SK-N-SH (cell line): ENCODE measurements around the gene PCBD1. TPM values are rescaled to one million over a fixed set of nuclear protein-coding genes. Genes with fewer than 3 reads are reported as not detected.

Experiments used
- CTCF ChIA-PET: fragments of 300-600, 350-600 bp; formaldehyde crosslinking; extraction: SDS; loops from one replicate; lab custom pipeline; 2021; lab: Yijun Ruan, JAX
- POLR2A ChIA-PET: fragments of 350-600 bp; sonication (Branson Sonifier 250); formaldehyde crosslinking; extraction: SDS; loops from one replicate; lab custom pipeline; 2020; ENCODE audit warnings: antibody characterized with exemption, inconsistent platforms; lab: Yijun Ruan, JAX
- DNase-seq: peaks from one replicate; pipeline ENCODE4 v3.0.0; 2012
- H2AFZ ChIP-seq: fragments of 200-600 bp; sonication (generic); 2 replicates; pipeline ENCODE4 v1.8.1; 2016; ENCODE audit warnings: antibody characterized with exemption, mild to moderate bottlenecking, low read depth
- H3F3A ChIP-seq: fragments of 200-600 bp; sonication (generic); replicated peaks from 2 replicates; pipeline ENCODE3; 2016; ENCODE audit warnings: antibody characterized with exemption, mild to moderate bottlenecking; ENCODE audit not compliant: insufficient read depth
- H3K27ac ChIP-seq, 2 experiments: fragments of 200-500 bp in 1 of 2; fragments of 200-600 bp in 1 of 2; sonication (Bioruptor generic) in 1 of 2; sonication (generic), shearing (Covaris generic) in 1 of 2; 2 replicates each; pipeline versions ENCODE4 v1.5.1 to v1.6.1; 2014 to 2016; ENCODE audit warnings: low read depth in 2 of 2, inconsistent platforms in 1 of 2, low read length in 1 of 2, mild to moderate bottlenecking in 1 of 2, mixed read lengths in 1 of 2
- H3K27me3 ChIP-seq: fragments of 200-600 bp; sonication (generic), shearing (Covaris generic); 2 replicates; pipeline ENCODE4 v1.6.1; 2016; ENCODE audit warnings: mixed run types; ENCODE audit not compliant: insufficient read depth
- H3K36me3 ChIP-seq, 2 experiments: fragments of 200-500 bp in 1 of 2; fragments of 200-600 bp in 1 of 2; sonication (Bioruptor generic) in 1 of 2; sonication (generic) in 1 of 2; replicated peaks in 1 of 2; 2 replicates each; pipeline versions ENCODE3 to v1.5.1; 2014 to 2016; ENCODE audit warnings: low read length in 1 of 2, mild to moderate bottlenecking in 1 of 2; ENCODE audit not compliant: insufficient read depth in 2 of 2, control insufficient read depth in 1 of 2
- H3K4me1 ChIP-seq, 2 experiments: fragments of 200-500 bp in 1 of 2; fragments of 200-600 bp in 1 of 2; sonication (Bioruptor generic) in 1 of 2; sonication (generic), shearing (Covaris generic) in 1 of 2; 2 replicates each; pipeline versions ENCODE4 v1.5.1 to v1.6.1; 2014 to 2016; ENCODE audit warnings: low read depth in 1 of 2, low read length in 1 of 2, mixed run types in 1 of 2; ENCODE audit not compliant: insufficient read depth in 2 of 2, control insufficient read depth in 1 of 2
- H3K4me2 ChIP-seq: fragments of 200-600 bp; sonication (generic), shearing (Covaris generic); 2 replicates; pipeline ENCODE4 v1.6.1; 2017; ENCODE audit warnings: mixed run types
- H3K4me3 ChIP-seq, 2 experiments: fragments of 200-500 bp in 1 of 2; fragments of 200-600 bp in 1 of 2; sonication (Bioruptor generic) in 1 of 2; sonication (generic), shearing (Covaris generic) in 1 of 2; 2 replicates each; pipeline versions ENCODE4 v1.5.1 to v1.8.1; 2014 to 2016; ENCODE audit warnings: low read depth in 2 of 2, inconsistent platforms in 1 of 2, low read length in 1 of 2, mild to moderate bottlenecking in 1 of 2, mixed read lengths in 1 of 2, moderate library complexity in 1 of 2
- H3K79me2 ChIP-seq: fragments of 200-600 bp; sonication (generic); 2 replicates; pipeline ENCODE4 v1.8.1; 2017; ENCODE audit warnings: mild to moderate bottlenecking; ENCODE audit not compliant: insufficient read depth
- H3K9ac ChIP-seq: fragments of 200-600 bp; sonication (generic); 2 replicates; pipeline ENCODE4 v1.6.1; 2017; ENCODE audit warnings: mixed run types
- H3K9me2 ChIP-seq: fragments of 200-600 bp; sonication (generic); 2 replicates; pipeline ENCODE4 v1.6.1; 2017; ENCODE audit warnings: mixed run types
- H3K9me3 ChIP-seq: fragments of 200-600 bp; sonication (generic); 2 replicates; pipeline ENCODE4 v1.6.1; 2017; ENCODE audit warnings: mixed run types, mild to moderate bottlenecking, moderate library complexity
- H4K20me1 ChIP-seq: fragments of 200-600 bp; sonication (generic); 2 replicates; pipeline ENCODE4 v1.6.1; 2017; ENCODE audit warnings: mild to moderate bottlenecking, mixed run types; ENCODE audit not compliant: insufficient read depth
- ELF1 ChIP-seq: IDR thresholded peaks from 2 replicates; pipeline ENCODE4 v1.4.0; 2012
- EP300 ChIP-seq, 2 experiments: IDR thresholded peaks; 2 replicates each; pipeline versions ENCODE4 v1.4.0 to v1.6.1; 2012; ENCODE audit warnings: borderline replicate concordance in 1 of 2, low read depth in 1 of 2, low read length in 1 of 2
- GABPA ChIP-seq: IDR thresholded peaks from 2 replicates; pipeline ENCODE4 v1.4.0; 2012; ENCODE audit warnings: low read depth, mild to moderate bottlenecking
- JUND ChIP-seq: IDR thresholded peaks from 2 replicates; pipeline ENCODE4 v1.4.0; 2012
- MEF2A ChIP-seq: IDR thresholded peaks from 2 replicates; pipeline ENCODE4 v1.4.0; 2012; ENCODE audit warnings: low read depth, borderline replicate concordance
- MXI1 ChIP-seq: IDR thresholded peaks from 2 replicates; pipeline ENCODE4 v1.6.1; 2012; ENCODE audit warnings: mild to moderate bottlenecking, low read depth, low read length, improper control_type of control experiment
- NFIC ChIP-seq: IDR thresholded peaks from 2 replicates; pipeline ENCODE4 v1.4.0; 2012; ENCODE audit warnings: borderline replicate concordance
- NRF1 ChIP-seq: IDR thresholded peaks from 2 replicates; pipeline ENCODE4 v1.6.1; 2012; ENCODE audit warnings: low read depth, mild to moderate bottlenecking, low read length
- RAD21 ChIP-seq: IDR thresholded peaks from 2 replicates; pipeline ENCODE4 v1.6.1; 2012; ENCODE audit warnings: mild to moderate bottlenecking, low read length
- RCOR1 ChIP-seq: fragments of 150-350 bp; IDR thresholded peaks from 2 replicates; pipeline ENCODE4 v1.6.1; 2017; ENCODE audit warnings: antibody characterized with exemption, low read length
- RFX5 ChIP-seq: IDR thresholded peaks from 2 replicates; pipeline ENCODE4 v1.6.1; 2012; ENCODE audit warnings: mild to moderate bottlenecking, improper control_type of control experiment, low read length
- RXRA ChIP-seq: IDR thresholded peaks from 2 replicates; pipeline ENCODE4 v1.4.0; 2012; ENCODE audit warnings: low read depth, mild to moderate bottlenecking, borderline replicate concordance
- TAF1 ChIP-seq: IDR thresholded peaks from 2 replicates; pipeline ENCODE4 v1.6.1; 2012; ENCODE audit warnings: low read depth, mild to moderate bottlenecking, low read length, moderate library complexity, borderline replicate concordance
- WGBS: methylation state at CpG from one replicate; pipeline ENCODE4 v1.1.6; 2017; ENCODE audit warnings: low lambda C conversion rate; 5-methylcytosine and 5-hydroxymethylcytosine counted together
- polyA plus RNA-seq, 3 experiments: library from polyadenylated mRNA; depleted of rRNA; stranded (reverse); fragments of >200 nt; gene quantifications; 2 replicates each; pipeline ENCODE4 v1.2.3, GENCODE V29; 2012
- TF ChIP-seq, protein P1 (sequence below): fragments of 200-600 bp; sonication (generic); IDR thresholded peaks from 2 replicates; pipeline ENCODE4 v1.6.1; 2017; ENCODE audit warnings: antibody characterized with exemption, mild to moderate bottlenecking, moderate library complexity
- TF ChIP-seq, protein P2 (sequence below): fragments of 150-350 bp; IDR thresholded peaks from 2 replicates; pipeline ENCODE4 v1.6.1; 2016; ENCODE audit warnings: mild to moderate bottlenecking, low read depth, low read length
- TF ChIP-seq, protein P3 (sequence below): IDR thresholded peaks from 2 replicates; pipeline ENCODE4 v1.4.0; 2012; ENCODE audit warnings: low read depth, borderline replicate concordance
- TF ChIP-seq, protein P4 (sequence below): fragments of 150-350 bp; IDR thresholded peaks from 2 replicates; pipeline ENCODE4 v1.6.1; 2017; ENCODE audit warnings: antibody characterized with exemption, low read length, low read depth, borderline replicate concordance
- TF ChIP-seq, protein P5 (sequence below): IDR thresholded peaks from 2 replicates; pipeline ENCODE4 v1.4.0; 2012; ENCODE audit warnings: low read depth

Gene PCBD1
- polyA plus RNA-seq, 1 of the 3 experiments (the other 2 are of a cell fraction): 112 TPM

DNA sequence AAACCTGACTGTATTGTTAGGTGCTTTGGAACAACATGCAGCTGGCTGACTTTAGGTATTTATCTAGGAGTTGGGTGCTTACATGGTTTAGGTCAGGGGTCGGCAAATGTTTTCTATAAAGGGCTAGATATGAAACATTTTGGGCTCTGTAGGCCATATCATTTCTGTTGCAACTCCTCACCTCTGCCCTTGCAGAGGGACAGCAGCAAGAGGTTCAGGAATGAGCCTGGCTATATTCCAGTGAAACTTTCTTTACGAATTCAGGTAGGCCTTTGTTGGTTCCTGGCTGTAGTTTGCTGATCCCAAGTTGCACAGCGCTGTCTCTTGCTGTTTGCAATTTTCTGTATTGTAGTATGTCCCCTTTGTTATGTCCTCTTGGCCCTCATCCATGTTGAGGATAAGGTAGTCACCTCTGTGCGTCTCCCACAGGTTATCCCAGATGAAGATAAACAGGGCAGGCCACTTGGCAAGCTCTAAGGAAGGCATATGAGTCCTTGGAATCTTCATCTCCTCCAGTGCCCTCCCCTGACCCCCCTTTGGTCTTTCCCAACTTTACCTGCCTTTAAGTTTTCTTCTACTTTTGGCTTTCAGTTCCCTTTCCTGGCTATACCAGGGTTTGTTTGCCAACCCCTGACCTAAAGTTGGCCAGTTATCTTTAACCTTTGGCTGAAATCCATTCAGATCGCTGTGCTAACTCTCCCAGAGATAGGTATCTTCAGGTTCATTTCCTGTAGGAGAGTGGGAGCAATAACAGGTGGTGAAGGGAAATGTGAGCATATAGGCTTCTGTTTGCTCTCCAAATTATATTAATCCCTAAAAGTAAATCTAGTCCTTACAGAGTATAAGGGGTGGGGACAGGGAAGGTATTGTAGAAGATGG, 36.5 kb downstream of the PCBD1 start (continued):
- TF ChIP-seq, protein P1, sequence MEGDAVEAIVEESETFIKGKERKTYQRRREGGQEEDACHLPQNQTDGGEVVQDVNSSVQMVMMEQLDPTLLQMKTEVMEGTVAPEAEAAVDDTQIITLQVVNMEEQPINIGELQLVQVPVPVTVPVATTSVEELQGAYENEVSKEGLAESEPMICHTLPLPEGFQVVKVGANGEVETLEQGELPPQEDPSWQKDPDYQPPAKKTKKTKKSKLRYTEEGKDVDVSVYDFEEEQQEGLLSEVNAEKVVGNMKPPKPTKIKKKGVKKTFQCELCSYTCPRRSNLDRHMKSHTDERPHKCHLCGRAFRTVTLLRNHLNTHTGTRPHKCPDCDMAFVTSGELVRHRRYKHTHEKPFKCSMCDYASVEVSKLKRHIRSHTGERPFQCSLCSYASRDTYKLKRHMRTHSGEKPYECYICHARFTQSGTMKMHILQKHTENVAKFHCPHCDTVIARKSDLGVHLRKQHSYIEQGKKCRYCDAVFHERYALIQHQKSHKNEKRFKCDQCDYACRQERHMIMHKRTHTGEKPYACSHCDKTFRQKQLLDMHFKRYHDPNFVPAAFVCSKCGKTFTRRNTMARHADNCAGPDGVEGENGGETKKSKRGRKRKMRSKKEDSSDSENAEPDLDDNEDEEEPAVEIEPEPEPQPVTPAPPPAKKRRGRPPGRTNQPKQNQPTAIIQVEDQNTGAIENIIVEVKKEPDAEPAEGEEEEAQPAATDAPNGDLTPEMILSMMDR: no peak
- no peak for TF ChIP-seq NRF1
- TF ChIP-seq, protein P2, sequence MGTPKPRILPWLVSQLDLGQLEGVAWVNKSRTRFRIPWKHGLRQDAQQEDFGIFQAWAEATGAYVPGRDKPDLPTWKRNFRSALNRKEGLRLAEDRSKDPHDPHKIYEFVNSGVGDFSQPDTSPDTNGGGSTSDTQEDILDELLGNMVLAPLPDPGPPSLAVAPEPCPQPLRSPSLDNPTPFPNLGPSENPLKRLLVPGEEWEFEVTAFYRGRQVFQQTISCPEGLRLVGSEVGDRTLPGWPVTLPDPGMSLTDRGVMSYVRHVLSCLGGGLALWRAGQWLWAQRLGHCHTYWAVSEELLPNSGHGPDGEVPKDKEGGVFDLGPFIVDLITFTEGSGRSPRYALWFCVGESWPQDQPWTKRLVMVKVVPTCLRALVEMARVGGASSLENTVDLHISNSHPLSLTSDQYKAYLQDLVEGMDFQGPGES: no peak

DNA sequence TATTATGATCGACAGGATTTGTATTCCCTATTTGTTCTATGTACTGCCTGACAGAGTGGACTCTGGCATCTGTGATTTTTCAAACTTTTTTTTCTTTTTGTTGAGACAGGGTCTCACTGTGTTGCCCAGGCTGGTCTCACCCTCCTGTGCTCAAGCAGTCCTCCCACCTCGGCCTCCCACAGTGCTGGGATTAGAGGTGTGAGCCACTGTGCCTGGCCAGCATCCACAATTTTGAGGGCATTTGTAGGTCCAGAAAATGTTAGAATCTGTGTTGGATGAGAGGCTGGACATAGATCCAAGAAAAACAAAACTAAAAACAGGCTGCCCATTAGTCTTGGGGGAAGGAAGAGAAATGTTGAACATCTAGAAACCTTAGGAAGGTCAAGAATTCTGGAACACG, 38.3 kb downstream of the PCBD1 start:
- no peaks in the 10 kb centered on the region for H3K9me2 ChIP-seq
- H3K27ac ChIP-seq: peak overlapping the region; percentile 48 to 79; a peak in 3 of 4 replicates
- H3K4me3 ChIP-seq: no peak overlapping the region
- CTCF ChIA-PET: interaction anchor here (1.5 kb wide), 1 partner anchor 28 kb away, joined by 4 read pairs; no protein-coding TSS in a partner anchor
- TF ChIP-seq NFIC (peak; percentile 17; the same call in 1 of the 2 replicates), MXI1 (no peak), RXRA (0 out of 2 replicates have a peak, but pooled peaks have one; percentile 10)
- no peaks in the 10 kb centered on the region for H3K9me3 ChIP-seq
- H3K36me3 ChIP-seq: peaks cover 35 to 44% of the 10 kb centered on the region in 2 experiments
- H4K20me1 ChIP-seq: no peaks in the 10 kb centered on the region
- H3K4me2 ChIP-seq: peak overlapping the region; percentile 28; the same call in 1 of the 2 replicates
- WGBS: 74% methylated on average over 3 of the region's 3 CpGs
- peaks cover 12 to 28% of the 10 kb centered on the region in 2 experiments for H3K4me1 ChIP-seq
- no peak overlapping the region for H2AFZ ChIP-seq
- DNase-seq: no peak
- peaks cover 24% of the 10 kb centered on the region for H3F3A ChIP-seq
- no peaks in the 10 kb centered on the region for H3K27me3 ChIP-seq
- POLR2A ChIA-PET: no interaction called here
- peaks cover 28% of the 10 kb centered on the region; the same call in 1 of the 2 replicates for H3K79me2 ChIP-seq
- peak overlapping the region; percentile 40; the same call in 1 of the 2 replicates for H3K9ac ChIP-seq

DNA sequence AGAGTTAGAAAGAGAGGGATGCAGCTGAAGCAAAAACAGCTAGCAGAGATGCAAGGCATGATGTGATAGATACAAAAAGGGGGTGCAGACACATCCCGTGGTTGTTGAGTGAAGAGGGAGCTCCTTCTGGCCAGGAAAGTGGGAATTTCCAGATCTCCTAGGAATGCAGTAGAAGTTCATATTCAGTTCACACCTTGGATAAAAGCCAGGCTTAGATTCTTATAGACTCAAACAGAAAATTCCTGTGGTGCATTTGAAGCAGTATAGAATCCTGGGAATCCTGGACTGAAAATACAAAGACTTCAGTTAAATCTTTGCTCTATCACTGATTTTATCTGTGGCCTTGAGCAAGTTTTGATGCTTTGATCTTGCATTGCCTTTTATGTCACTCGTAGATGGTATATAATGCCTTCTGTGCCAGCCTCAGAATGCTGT, 38.8 kb downstream of the PCBD1 start:
- CTCF ChIA-PET: interaction anchor here (1.5 kb wide), 1 partner anchor 28 kb away, joined by 4 read pairs; no protein-coding TSS in a partner anchor
- no peak for TF ChIP-seq ELF1
- TF ChIP-seq, protein P3, sequence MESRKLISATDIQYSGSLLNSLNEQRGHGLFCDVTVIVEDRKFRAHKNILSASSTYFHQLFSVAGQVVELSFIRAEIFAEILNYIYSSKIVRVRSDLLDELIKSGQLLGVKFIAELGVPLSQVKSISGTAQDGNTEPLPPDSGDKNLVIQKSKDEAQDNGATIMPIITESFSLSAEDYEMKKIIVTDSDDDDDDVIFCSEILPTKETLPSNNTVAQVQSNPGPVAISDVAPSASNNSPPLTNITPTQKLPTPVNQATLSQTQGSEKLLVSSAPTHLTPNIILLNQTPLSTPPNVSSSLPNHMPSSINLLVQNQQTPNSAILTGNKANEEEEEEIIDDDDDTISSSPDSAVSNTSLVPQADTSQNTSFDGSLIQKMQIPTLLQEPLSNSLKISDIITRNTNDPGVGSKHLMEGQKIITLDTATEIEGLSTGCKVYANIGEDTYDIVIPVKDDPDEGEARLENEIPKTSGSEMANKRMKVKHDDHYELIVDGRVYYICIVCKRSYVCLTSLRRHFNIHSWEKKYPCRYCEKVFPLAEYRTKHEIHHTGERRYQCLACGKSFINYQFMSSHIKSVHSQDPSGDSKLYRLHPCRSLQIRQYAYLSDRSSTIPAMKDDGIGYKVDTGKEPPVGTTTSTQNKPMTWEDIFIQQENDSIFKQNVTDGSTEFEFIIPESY: no peak
- TF ChIP-seq NRF1: no peak
- TF ChIP-seq NFIC: peak; percentile 84
- TF ChIP-seq, protein P4, sequence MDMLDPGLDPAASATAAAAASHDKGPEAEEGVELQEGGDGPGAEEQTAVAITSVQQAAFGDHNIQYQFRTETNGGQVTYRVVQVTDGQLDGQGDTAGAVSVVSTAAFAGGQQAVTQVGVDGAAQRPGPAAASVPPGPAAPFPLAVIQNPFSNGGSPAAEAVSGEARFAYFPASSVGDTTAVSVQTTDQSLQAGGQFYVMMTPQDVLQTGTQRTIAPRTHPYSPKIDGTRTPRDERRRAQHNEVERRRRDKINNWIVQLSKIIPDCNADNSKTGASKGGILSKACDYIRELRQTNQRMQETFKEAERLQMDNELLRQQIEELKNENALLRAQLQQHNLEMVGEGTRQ: no peak
- no peak for TF ChIP-seq GABPA
- TF ChIP-seq RFX5: no peak
- no peak for TF ChIP-seq MXI1
- TF ChIP-seq EP300 (IDR thresholded peaks at IDR 0.05; ENCODE audit: borderline replicate concordance in 1 of 2, low read depth in 1 of 2, low read length in 1 of 2): peak in 1 of 2 experiments; percentile 73; a peak in 1 of 4 replicates
- no peak; the same call in 1 of the 2 replicates for TF ChIP-seq JUND
- no peak for TF ChIP-seq RAD21
- TF ChIP-seq TAF1: no peak
- TF ChIP-seq RCOR1: no peak
- no peak for TF ChIP-seq MEF2A
- TF ChIP-seq, protein P5, sequence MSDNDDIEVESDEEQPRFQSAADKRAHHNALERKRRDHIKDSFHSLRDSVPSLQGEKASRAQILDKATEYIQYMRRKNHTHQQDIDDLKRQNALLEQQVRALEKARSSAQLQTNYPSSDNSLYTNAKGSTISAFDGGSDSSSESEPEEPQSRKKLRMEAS: no peak

More for the DNA sequence above, 38.8 kb downstream of the PCBD1 start:
- POLR2A ChIA-PET: no interaction called here
- Histone ChIP-seq H2AFZ (no peak overlapping the region), H3K9ac (peak overlapping the region; percentile 40; the same call in 1 of the 2 replicates), H4K20me1 (no peaks in the 10 kb centered on the region), H3F3A (peaks cover 24% of the 10 kb centered on the region), H3K9me2 (no peaks in the 10 kb centered on the region), H3K27ac (peak overlapping the region; percentile 64 to 79; a peak in 3 of 4 replicates), H3K79me2 (peaks cover 33% of the 10 kb centered on the region; the same call in 1 of the 2 replicates), H3K4me1 (peaks cover 12 to 28% of the 10 kb centered on the region in 2 experiments), H3K36me3 (peaks cover 30 to 40% of the 10 kb centered on the region in 2 experiments), H3K27me3 (no peaks in the 10 kb centered on the region), H3K4me2 (peak overlapping the region; percentile 28; the same call in 1 of the 2 replicates), H3K9me3 (no peaks in the 10 kb centered on the region), H3K4me3 (no peak overlapping the region)
- WGBS: 6% methylated on average over 2 of the region's 2 CpGs
- no peak for DNase-seq
